ENCODE results near the gene FNDC3A.

GRCh38 chr13:49220036-49220855 is 244.5 kb downstream of the FNDC3A start, which contains the start of gene MLNR:
- TF ChIP-seq POLR2A (IDR thresholded peaks at IDR 0.05; ENCODE audit: low read depth) (no peak), CTCF (IDR thresholded peaks at IDR 0.05) (peak in 1 of 3 experiments; percentile 6)

Measured in esophagus muscularis mucosa (tissue), 3 donors.